Mesendoderm (in vitro differentiated cells): ENCODE measurements around the gene IL25.
"Not testable (repeated sequence)": the region's sequence is repeated elsewhere in the genome, so short reads cannot be mapped to it uniquely, and the experiment has no call there.

Experiments
- DNase-seq: peaks from one replicate; pipeline ENCODE4 v3.0.0; 2013
- H2AK5ac ChIP-seq: 2 replicates; pipeline ENCODE4 v1.6.1; 2013; ENCODE audit warnings: low read length, inconsistent platforms
- H2BK120ac ChIP-seq: 2 replicates; pipeline ENCODE4 v1.6.1; 2013; ENCODE audit warnings: low read depth, mild to moderate bottlenecking, low read length, moderate library complexity, mixed read lengths
- H2BK15ac ChIP-seq: replicated peaks from 2 replicates; pipeline ENCODE4 v1.6.1; 2013; ENCODE audit warnings: low read depth, mild to moderate bottlenecking, moderate library complexity
- H2BK5ac ChIP-seq: 2 replicates; pipeline ENCODE4 v1.6.1; 2013; ENCODE audit warnings: low read length, inconsistent platforms
- H3K18ac ChIP-seq: 2 replicates; pipeline ENCODE4 v1.6.1; 2013; ENCODE audit warnings: mild to moderate bottlenecking, low read length, mixed read lengths
- H3K23ac ChIP-seq: one replicate; pipeline ENCODE4 v1.6.1; 2013; ENCODE audit warnings: low read length
- H3K27ac ChIP-seq: 2 replicates; pipeline ENCODE4 v1.5.1; 2013; ENCODE audit warnings: low read depth, mild to moderate bottlenecking, inconsistent platforms, low read length, moderate library complexity
- H3K27me3 ChIP-seq: 2 replicates; pipeline ENCODE4 v1.6.1; 2013; ENCODE audit warnings: low read length, control low read depth, mild to moderate bottlenecking, inconsistent platforms; ENCODE audit not compliant: insufficient read depth, poor library complexity
- H3K36me3 ChIP-seq: 2 replicates; pipeline ENCODE4 v1.6.1; 2013; ENCODE audit warnings: low read length, inconsistent platforms; ENCODE audit not compliant: control insufficient read depth, insufficient read depth
- H3K4ac ChIP-seq: one replicate; pipeline ENCODE4 v1.6.1; 2013; ENCODE audit warnings: low read depth, mild to moderate bottlenecking, low read length, moderate library complexity
- H3K4me1 ChIP-seq: 2 replicates; pipeline ENCODE4 v1.6.1; 2013; ENCODE audit warnings: low read depth, low read length, inconsistent platforms; ENCODE audit not compliant: control insufficient read depth
- H3K4me2 ChIP-seq: 2 replicates; pipeline ENCODE4 v1.6.1; 2013; ENCODE audit warnings: low read length
- H3K4me3 ChIP-seq: 2 replicates; pipeline ENCODE4 v1.5.1; 2013; ENCODE audit warnings: mild to moderate bottlenecking, low read length
- H3K56ac ChIP-seq: one replicate; pipeline ENCODE4 v1.6.1; 2013; ENCODE audit warnings: low read length
- H3K79me1 ChIP-seq: 2 replicates; pipeline ENCODE4 v1.6.1; 2013; ENCODE audit warnings: low read length, inconsistent platforms
- H3K79me2 ChIP-seq: 2 replicates; pipeline ENCODE4 v1.6.1; 2013; ENCODE audit warnings: mild to moderate bottlenecking, low read length; ENCODE audit not compliant: control insufficient read depth, insufficient read depth
- H3K9ac ChIP-seq: 2 replicates; pipeline ENCODE4 v1.6.1; 2013; ENCODE audit warnings: low read length, inconsistent platforms
- H4K5ac ChIP-seq: one replicate; pipeline ENCODE4 v1.6.1; 2013; ENCODE audit warnings: low read length
- H4K8ac ChIP-seq: one replicate; pipeline ENCODE4 v1.6.1; 2013; ENCODE audit warnings: low read depth, mild to moderate bottlenecking, control low read depth, low read length, moderate library complexity
- WGBS: extraction: QIAGEN DNeasy Blood & Tissue Kit; methylation state at CpG from one replicate; pipeline ENCODE4 v1.1.7; 2013; ENCODE audit warnings: low lambda C conversion rate, missing lambda C conversion rate; ENCODE audit not compliant: insufficient coverage; ENCODE audit errors: extremely low coverage; 5-methylcytosine and 5-hydroxymethylcytosine counted together

Gene IL25

DNA sequence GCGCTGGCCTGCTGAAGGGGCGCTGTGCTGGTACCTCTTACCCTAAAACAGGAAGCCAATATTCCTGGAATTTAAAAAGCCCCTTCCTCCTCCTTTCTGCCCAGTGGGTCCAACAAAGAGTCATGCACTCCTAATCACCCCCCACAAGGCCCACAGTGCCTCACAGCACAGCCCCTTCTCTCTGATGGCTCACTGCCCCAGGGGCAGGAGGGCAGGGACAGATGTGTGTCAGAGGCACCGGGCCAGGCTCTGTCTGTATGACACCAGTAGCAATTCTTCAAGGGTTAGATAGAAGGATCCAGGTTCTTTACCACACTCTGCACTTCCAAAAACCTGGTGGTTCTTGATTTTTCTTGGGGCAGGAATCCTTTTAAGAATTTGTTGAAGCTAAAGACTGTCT is 26.5 kb downstream of the IL25 start:
- H3K27ac ChIP-seq: no peak overlapping the region
- no peak overlapping the region for H3K4me2 ChIP-seq
- no peak overlapping the region for H2BK15ac ChIP-seq
- no peak overlapping the region for H2AK5ac ChIP-seq
- H3K79me1 ChIP-seq: no peaks in the 10 kb centered on the region
- DNase-seq: no peak
- H2BK5ac ChIP-seq: no peak overlapping the region
- no peak overlapping the region for H3K9ac ChIP-seq
- no peak overlapping the region for H4K5ac ChIP-seq
- H2BK120ac ChIP-seq: no peak overlapping the region
- no peaks in the 10 kb centered on the region for H3K4me1 ChIP-seq
- H3K36me3 ChIP-seq: no peaks in the 10 kb centered on the region
- no CpG with 5 or more reads among the region's 3 CpGs for WGBS
- no peak overlapping the region for H3K23ac ChIP-seq
- no peaks in the 10 kb centered on the region for H3K27me3 ChIP-seq
- H3K56ac ChIP-seq: no peak overlapping the region
- H3K18ac ChIP-seq: no peak overlapping the region
- H3K4ac ChIP-seq: no peak overlapping the region
- H3K79me2 ChIP-seq: no peaks in the 10 kb centered on the region
- no peak overlapping the region for H3K4me3 ChIP-seq
- H4K8ac ChIP-seq: no peak overlapping the region

DNA sequence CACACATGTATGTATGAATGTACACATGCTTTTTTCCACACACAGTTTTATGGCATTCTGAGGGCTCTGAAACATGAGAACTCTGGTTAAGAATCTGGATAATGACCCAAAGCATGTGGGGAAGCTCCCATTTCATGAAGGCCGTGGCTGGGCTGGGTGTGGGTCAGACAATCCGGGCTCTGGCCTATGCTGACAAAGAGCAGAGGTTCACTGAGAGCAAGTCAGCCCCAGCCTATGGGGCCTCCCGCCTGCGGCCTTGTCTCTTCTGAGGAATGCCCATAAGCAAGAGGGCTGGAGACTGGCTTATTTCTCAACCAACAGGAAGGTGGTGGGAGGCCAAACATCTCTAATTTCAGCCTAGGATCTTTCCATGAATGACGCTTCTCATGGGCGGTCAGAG is 27.0 kb downstream of the IL25 start:
- H3K4me2 ChIP-seq: no peak overlapping the region
- no peak overlapping the region for H3K56ac ChIP-seq
- no peak overlapping the region for H4K8ac ChIP-seq
- no peaks in the 10 kb centered on the region for H3K27me3 ChIP-seq
- H3K4me3 ChIP-seq: no peak overlapping the region
- no peak overlapping the region for H3K4ac ChIP-seq
- no CpG with 5 or more reads among the region's 6 CpGs for WGBS
- H2BK120ac ChIP-seq: no peak overlapping the region
- H3K27ac ChIP-seq: no peak overlapping the region
- H3K23ac ChIP-seq: no peak overlapping the region
- no peak for DNase-seq
- no peaks in the 10 kb centered on the region for H3K79me1 ChIP-seq
- H2AK5ac ChIP-seq: no peak overlapping the region
- no peaks in the 10 kb centered on the region for H3K79me2 ChIP-seq
- H3K18ac ChIP-seq: no peak overlapping the region
- H2BK15ac ChIP-seq: no peak overlapping the region
- H4K5ac ChIP-seq: no peak overlapping the region
- H3K36me3 ChIP-seq: no peaks in the 10 kb centered on the region
- no peaks in the 10 kb centered on the region for H3K4me1 ChIP-seq
- H2BK5ac ChIP-seq: no peak overlapping the region
- H3K9ac ChIP-seq: no peak overlapping the region

DNA sequence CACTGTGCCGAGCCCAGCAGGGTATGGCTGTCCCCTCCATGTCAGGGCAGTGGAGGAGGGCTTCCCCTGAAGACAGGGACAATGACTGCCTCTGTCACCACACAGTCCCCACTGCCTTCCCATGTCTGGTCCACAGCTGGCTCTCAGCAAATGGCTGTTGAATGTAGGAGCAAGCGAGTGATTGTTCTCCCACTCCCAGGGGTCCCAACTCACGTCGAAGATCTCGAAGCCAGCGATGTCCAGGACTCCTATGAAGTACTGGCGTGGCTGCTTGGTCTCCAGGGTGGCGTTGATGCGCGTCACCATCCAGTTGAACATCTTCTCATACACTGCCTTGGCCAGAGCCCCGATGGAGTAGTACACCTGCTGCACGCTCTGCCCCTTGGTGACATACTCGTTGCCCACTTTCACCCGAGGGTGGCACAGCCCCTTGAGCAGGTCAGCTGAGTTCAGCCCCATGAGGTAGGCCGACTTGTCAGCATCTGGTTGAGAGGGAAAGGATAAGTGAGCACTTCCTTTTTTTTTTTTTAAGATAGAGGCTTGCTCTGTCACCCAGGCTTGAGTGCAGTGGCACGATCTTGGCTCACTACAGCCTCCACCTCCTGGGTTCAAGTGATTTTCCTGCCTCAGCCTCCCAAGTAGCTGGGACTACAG is 28.0 kb downstream of the IL25 start:
- H3K79me2 ChIP-seq, H3K36me3 ChIP-seq, H3K9ac ChIP-seq, H4K5ac ChIP-seq, H3K18ac ChIP-seq, H3K27ac ChIP-seq, H2BK120ac ChIP-seq, H2AK5ac ChIP-seq, H3K4ac ChIP-seq, H3K56ac ChIP-seq, H3K4me2 ChIP-seq, H3K23ac ChIP-seq, H4K8ac ChIP-seq, H3K79me1 ChIP-seq, H3K27me3 ChIP-seq, DNase-seq, H2BK15ac ChIP-seq, H3K4me3 ChIP-seq, H2BK5ac ChIP-seq, H3K4me1 ChIP-seq: not testable (repeated sequence)
- WGBS: no CpG with 5 or more reads among the region's 16 CpGs

DNA sequence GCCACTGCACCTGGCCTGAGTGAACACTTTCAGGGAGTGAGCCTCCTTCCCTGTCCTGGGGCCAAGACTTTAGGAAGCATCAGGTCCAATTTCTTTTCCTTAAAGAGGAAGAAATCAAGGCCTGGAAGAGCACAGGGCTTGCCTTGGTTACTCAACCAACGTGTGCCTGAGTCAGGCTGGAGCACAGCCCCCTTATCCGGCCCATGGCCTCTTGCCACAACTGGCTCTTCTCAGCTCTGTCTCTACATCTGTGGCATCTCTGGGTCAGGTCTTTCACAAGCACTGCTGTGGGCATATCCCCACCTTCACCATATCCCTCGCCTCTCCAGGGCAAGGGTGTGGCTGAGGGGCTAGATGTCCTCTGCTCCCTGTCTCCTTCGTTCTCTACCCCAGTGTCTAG is 28.7 kb downstream of the IL25 start:
- Histone ChIP-seq H3K4me1 (no peaks in the 10 kb centered on the region), H3K79me1 (no peaks in the 10 kb centered on the region), H2BK5ac (no peak overlapping the region), H3K27ac (no peak overlapping the region), H2BK15ac (no peak overlapping the region), H2BK120ac (no peak overlapping the region), H2AK5ac (no peak overlapping the region), H3K4me3 (no peak overlapping the region), H3K9ac (no peak overlapping the region), H3K79me2 (no peaks in the 10 kb centered on the region), H3K4me2 (no peak overlapping the region), H3K18ac (no peak overlapping the region), H3K27me3 (no peaks in the 10 kb centered on the region), H3K4ac (no peak overlapping the region), H3K36me3 (no peaks in the 10 kb centered on the region), H4K8ac (no peak overlapping the region), H3K23ac (no peak overlapping the region), H3K56ac (no peak overlapping the region), H4K5ac (no peak overlapping the region)
- WGBS: no CpG with 5 or more reads among the region's 4 CpGs
- DNase-seq: no peak

DNA sequence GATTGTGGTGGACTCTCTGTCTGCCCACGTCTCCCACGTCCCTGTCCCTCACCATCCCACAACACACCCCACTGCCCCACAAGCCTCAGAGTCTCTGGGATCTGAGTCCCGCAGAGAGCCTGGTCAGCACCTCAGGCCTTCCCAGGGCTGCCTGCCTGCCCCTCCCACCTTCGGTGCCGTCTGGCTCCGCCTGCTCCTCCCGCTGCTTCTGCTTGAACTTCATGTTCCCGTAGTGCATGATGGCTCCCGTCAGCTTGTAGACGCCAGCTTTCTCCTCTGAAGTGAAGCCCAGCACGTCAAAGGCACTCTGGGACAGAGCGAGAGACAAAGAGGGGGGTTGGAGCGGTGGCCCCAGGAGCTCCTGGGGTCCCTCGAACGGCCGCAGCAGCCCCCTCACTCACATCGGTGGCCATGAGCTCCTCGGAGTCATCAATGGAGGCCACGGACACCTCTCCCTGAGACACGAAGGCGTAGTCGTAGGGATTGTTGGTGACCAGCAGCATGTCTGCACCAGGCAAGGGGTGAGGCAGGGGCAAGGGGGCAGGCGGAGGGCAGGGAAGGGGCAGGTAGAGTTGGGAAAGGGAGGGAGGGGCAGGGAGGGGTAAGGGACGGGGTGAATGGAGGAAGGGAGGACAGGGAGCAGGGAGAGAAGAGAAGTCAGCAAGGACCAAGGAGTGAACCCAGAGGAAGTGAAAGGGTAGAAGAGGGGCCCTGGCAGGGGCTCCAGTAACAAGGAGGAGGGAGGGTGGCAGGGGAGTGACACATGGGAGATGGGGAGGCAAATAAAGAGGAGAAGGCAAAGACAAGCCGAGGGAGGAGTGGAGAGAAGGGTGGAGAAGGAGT is 29.9 kb downstream of the IL25 start:
- Histone ChIP-seq H2BK15ac (no peak overlapping the region), H3K27ac (no peak overlapping the region), H2AK5ac (no peak overlapping the region), H3K4me3 (no peak overlapping the region), H3K18ac (no peak overlapping the region), H3K23ac (no peak overlapping the region), H3K79me1 (no peaks in the 10 kb centered on the region), H2BK120ac (no peak overlapping the region), H3K56ac (no peak overlapping the region), H3K9ac (no peak overlapping the region), H3K4ac (no peak overlapping the region), H4K8ac (no peak overlapping the region), H3K4me2 (no peak overlapping the region), H3K4me1 (no peaks in the 10 kb centered on the region), H2BK5ac (no peak overlapping the region), H3K27me3 (no peaks in the 10 kb centered on the region), H3K36me3 (no peaks in the 10 kb centered on the region), H4K5ac (no peak overlapping the region), H3K79me2 (no peaks in the 10 kb centered on the region)
- no peak for DNase-seq
- no CpG with 5 or more reads among the region's 25 CpGs for WGBS

DNA sequence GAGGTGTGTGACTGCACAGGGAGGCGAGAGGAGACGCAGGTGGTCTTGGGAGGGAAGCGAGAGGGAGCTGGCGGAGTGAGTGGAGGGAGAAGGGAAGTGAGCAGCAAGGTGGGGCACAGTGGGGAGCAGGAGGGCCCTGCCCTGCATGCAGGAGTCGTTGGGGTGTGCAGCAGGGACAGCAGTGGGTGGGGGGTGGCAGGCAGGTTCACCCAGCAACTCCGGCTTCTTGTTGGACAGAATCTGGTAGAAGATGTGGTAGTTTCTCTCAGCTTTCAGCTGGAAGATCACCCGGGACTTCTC is 30.5 kb downstream of the IL25 start:
- H2BK120ac ChIP-seq: no peak overlapping the region
- H4K5ac ChIP-seq: no peak overlapping the region
- no peaks in the 10 kb centered on the region for H3K79me2 ChIP-seq
- no peak overlapping the region for H2AK5ac ChIP-seq
- H3K56ac ChIP-seq: no peak overlapping the region
- no peak overlapping the region for H4K8ac ChIP-seq
- H2BK15ac ChIP-seq: no peak overlapping the region
- H2BK5ac ChIP-seq: no peak overlapping the region
- no peak overlapping the region for H3K18ac ChIP-seq
- no peak overlapping the region for H3K4me3 ChIP-seq
- H3K27me3 ChIP-seq: no peaks in the 10 kb centered on the region
- no peaks in the 10 kb centered on the region for H3K4me1 ChIP-seq
- DNase-seq: no peak
- no peak overlapping the region for H3K4ac ChIP-seq
- H3K23ac ChIP-seq: no peak overlapping the region
- H3K9ac ChIP-seq: no peak overlapping the region
- no peaks in the 10 kb centered on the region for H3K36me3 ChIP-seq
- no peaks in the 10 kb centered on the region for H3K79me1 ChIP-seq
- no peak overlapping the region for H3K4me2 ChIP-seq
- no CpG with 5 or more reads among the region's 7 CpGs for WGBS
- H3K27ac ChIP-seq: no peak overlapping the region
